GM10847 (cell line): ENCODE data around the gene FAM171A2.

ENCODE experiments used
- POLR2A ChIP-seq: IDR thresholded peaks from 2 replicates; pipeline ENCODE4 v1.6.1; 2011; ENCODE audit not compliant: insufficient read length; ENCODE audit errors: extremely low read depth

The FAM171A2 gene

GRCh38 chr17:44343510-44344209 lies 20.0 kb downstream of the FAM171A2 start:
- TF ChIP-seq POLR2A: no peak

GRCh38 chr17:44338702-44339101 lies 25.0 kb downstream of the FAM171A2 start:
- TF ChIP-seq POLR2A: no peak

- no peak for TF ChIP-seq POLR2A
Observed at GRCh38 chr17:44335968-44336367, 27.7 kb downstream of the FAM171A2 start.

- TF ChIP-seq POLR2A: no peak
Observed at GRCh38 chr17:44335564-44335963, 28.1 kb downstream of the FAM171A2 start.

GRCh38 chr17:44334727-44335126 lies 28.9 kb downstream of the FAM171A2 start:
- no peak for TF ChIP-seq POLR2A

GRCh38 chr17:44334315-44334714 lies 29.3 kb downstream of the FAM171A2 start:
- no peak for TF ChIP-seq POLR2A

- TF ChIP-seq POLR2A: no peak
Observed at GRCh38 chr17:44333371-44333770, 30.3 kb downstream of the FAM171A2 start.

- no peak for TF ChIP-seq POLR2A
Observed at GRCh38 chr17:44331249-44331760, 32.3 kb downstream of the FAM171A2 start.

- TF ChIP-seq POLR2A: no peak
Observed at GRCh38 chr17:44327715-44328449, 35.8 kb downstream of the FAM171A2 start.

GRCh38 chr17:44326861-44327444 lies 36.7 kb downstream of the FAM171A2 start:
- TF ChIP-seq POLR2A: peak; percentile 34

- TF ChIP-seq POLR2A: peak; percentile 78
Observed at GRCh38 chr17:44324571-44325275, 38.9 kb downstream of the FAM171A2 start, which contains the start of gene SLC25A39. SLC25A39 (minus strand) TSS chr17:44324823; CDS start chr17:44323562, 1,261 bp downstream.

GRCh38 chr17:44324092-44324570 lies 39.5 kb downstream of the FAM171A2 start:
- no peak for TF ChIP-seq POLR2A

GRCh38 chr17:44323359-44324091 lies 40.1 kb downstream of the FAM171A2 start:
- no peak for TF ChIP-seq POLR2A

GRCh38 chr17:44322236-44322895 lies 41.3 kb downstream of the FAM171A2 start:
- TF ChIP-seq POLR2A: no peak
